Astrocyte (in vitro differentiated cells and primary cell): ENCODE data around the gene UBD.

Experiments
- CTCF ChIP-seq: IDR thresholded peaks from 2 replicates; pipeline ENCODE4 v1.5.1; 2011; ENCODE audit warnings: low read depth, mild to moderate bottlenecking, inconsistent platforms, low read length, moderate library complexity; ENCODE audit not compliant: insufficient read depth
- EZH2 ChIP-seq: IDR thresholded peaks from 2 replicates; pipeline ENCODE4 v1.6.1; 2012; ENCODE audit warnings: mild to moderate bottlenecking, low read length, inconsistent platforms; ENCODE audit not compliant: insufficient read depth

GRCh38 chr6:29597184-29597583 lies 37.7 kb upstream of the UBD start:
- TF ChIP-seq EZH2 (no peak), CTCF (no peak)
